ENCODE data around the gene CES5A. TPM values are rescaled to one million over a fixed set of nuclear protein-coding genes. Genes with fewer than 3 reads are reported as not detected.

Gene CES5A
- total and polyA plus RNA-seq, 2 of the 4 experiments (the other 2 are of a cell fraction) = not detected

DNA sequence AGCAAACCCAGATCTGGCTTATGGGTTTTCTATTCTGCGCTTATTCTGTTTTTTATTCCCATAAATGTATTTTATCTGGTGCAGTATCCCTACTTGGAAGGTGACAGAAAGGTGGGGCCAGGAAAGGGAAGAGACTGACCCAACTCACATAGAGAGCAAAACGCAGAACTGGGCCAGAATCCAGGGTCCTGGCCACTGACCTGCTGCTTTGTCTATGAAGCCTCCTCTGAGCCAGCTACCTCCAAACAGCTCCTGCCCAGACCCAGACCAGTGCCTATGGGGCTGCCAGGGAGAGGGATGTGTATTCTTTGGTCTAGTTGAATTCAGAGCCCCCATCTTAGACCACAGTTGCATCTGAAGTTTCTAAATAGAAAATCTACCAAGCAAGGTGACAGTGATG is 36.4 kb upstream of the CES5A start:
- Histone ChIP-seq H3K18ac (ENCODE audit: low read depth, low read length) (no peak overlapping the region), H4K5ac (ENCODE audit: low read depth, low read length) (no peak overlapping the region), H4K8ac (ENCODE audit: low read depth in 2 of 2, low read length in 2 of 2) (no peak overlapping the region), H3K14ac (replicated peaks; ENCODE audit: low read depth, low read length) (no peak overlapping the region), H3K27ac (ENCODE audit: insufficient read depth, low read length) (no peak overlapping the region), H3K9me3 (ENCODE audit: control insufficient read depth, insufficient read depth, low read length) (no peaks in the 10 kb centered on the region), H3K9ac (ENCODE audit: low read depth, low read length) (no peak overlapping the region), H3K23ac (ENCODE audit: low read depth, low read length) (no peak overlapping the region), H2BK5ac (ENCODE audit: low read depth, low read length, poor library complexity, severe bottlenecking) (no peak overlapping the region), H2BK20ac (ENCODE audit: low read depth, low read length) (no peak overlapping the region), H2BK120ac (ENCODE audit: low read depth, low read length) (no peak overlapping the region), H3K4ac (ENCODE audit: low read depth, low read length) (no peak overlapping the region), H3K27me3 (ENCODE audit: control insufficient read depth, insufficient read depth, low read length) (no peaks in the 10 kb centered on the region), H3K4me1 (ENCODE audit: control insufficient read depth, insufficient read depth, low read length) (no peaks in the 10 kb centered on the region), H3K9me1 (ENCODE audit: insufficient read depth, low read length) (no peaks in the 10 kb centered on the region), H2AK5ac (ENCODE audit: low read depth, low read length) (no peak overlapping the region), H3K36me3 (ENCODE audit: control insufficient read depth, insufficient read depth, low read length) (no peaks in the 10 kb centered on the region), H3K4me2 (ENCODE audit: low read depth, low read length) (no peak overlapping the region), H2AK9ac (replicated peaks; ENCODE audit: low read depth, low read length, poor library complexity) (no peak overlapping the region), H3K4me3 (ENCODE audit: insufficient read depth, low read depth, low read length) (no peak overlapping the region), H4K91ac (ENCODE audit: insufficient read depth, low read depth, low read length) (no peak overlapping the region), H2AFZ (replicated peaks; ENCODE audit: low read length, poor library complexity) (no peak overlapping the region), H2BK15ac (ENCODE audit: low read depth, low read length) (no peak overlapping the region), H3K79me1 (ENCODE audit: low read depth in 1 of 2, low read length in 2 of 2) (no peaks in the 10 kb centered on the region), H4K20me1 (ENCODE audit: insufficient read depth, low read length) (no peaks in the 10 kb centered on the region), H3K56ac (ENCODE audit: extremely low read depth, insufficient read depth, low read length) (no peak overlapping the region)
- ChIA-PET CTCF (no interaction called here), POLR2A (ENCODE audit: unreplicated experiment) (no interaction called here)
- dilution Hi-C loops (cut with HindIII; ENCODE audit: low sequenced_read_pairs, unreplicated experiment) (no loop called here), intact Hi-C loops (cut with micrococcal nuclease) (no loop called here), in situ Hi-C loops (cut with MboI; ENCODE audit: low sequenced_read_pairs) (no loop called here)
- WGBS, 2 experiments (ENCODE audit: extremely low coverage in 2 of 2, insufficient read length in 1 of 2) = 60% methylated on average over 1 of the region's 2 CpGs; no CpG with 5 or more reads in 1 of the 2 experiments
- no TSS peak for BruUV-seq (replicated peaks)
- TF ChIP-seq MAFK (IDR thresholded peaks at IDR 0.05; ENCODE audit: low read depth, low read length) (no peak), MAZ (IDR thresholded peaks at IDR 0.05; ENCODE audit: borderline replicate concordance, low read depth, low read length) (no peak), RAD21 (IDR thresholded peaks at IDR 0.05; ENCODE audit: low read length) (no peak), MXI1 (IDR thresholded peaks at IDR 0.05; ENCODE audit: borderline replicate concordance, low read depth, low read length) (no peak), CEBPB (IDR thresholded peaks at IDR 0.05; ENCODE audit: low read depth, low read length) (no peak), POLR2A (IDR thresholded peaks at IDR 0.05; ENCODE audit: low read depth, low read length) (no peak), BHLHE40 (IDR thresholded peaks at IDR 0.05; ENCODE audit: low read depth, low read length) (no peak), RCOR1 (IDR thresholded peaks at IDR 0.05; ENCODE audit: insufficient replicate concordance, low read length) (no peak), SMC3 (IDR thresholded peaks at IDR 0.05; ENCODE audit: low read depth, low read length) (no peak), RFX5 (IDR thresholded peaks at IDR 0.05; ENCODE audit: low read depth, low read length) (no peak), CHD1 (IDR thresholded peaks at IDR 0.05; ENCODE audit: low read depth, low read length) (no peak), FOS (IDR thresholded peaks at IDR 0.05; ENCODE audit: low read depth, low read length) (no peak), NFE2L2 (IDR thresholded peaks at IDR 0.05; ENCODE audit: low read depth, low read length) (no peak)
- TF ChIP-seq, protein P1, sequence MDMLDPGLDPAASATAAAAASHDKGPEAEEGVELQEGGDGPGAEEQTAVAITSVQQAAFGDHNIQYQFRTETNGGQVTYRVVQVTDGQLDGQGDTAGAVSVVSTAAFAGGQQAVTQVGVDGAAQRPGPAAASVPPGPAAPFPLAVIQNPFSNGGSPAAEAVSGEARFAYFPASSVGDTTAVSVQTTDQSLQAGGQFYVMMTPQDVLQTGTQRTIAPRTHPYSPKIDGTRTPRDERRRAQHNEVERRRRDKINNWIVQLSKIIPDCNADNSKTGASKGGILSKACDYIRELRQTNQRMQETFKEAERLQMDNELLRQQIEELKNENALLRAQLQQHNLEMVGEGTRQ (IDR thresholded peaks at IDR 0.05; ENCODE audit: low read depth, low read length) = no peak
- TF ChIP-seq, protein P2, sequence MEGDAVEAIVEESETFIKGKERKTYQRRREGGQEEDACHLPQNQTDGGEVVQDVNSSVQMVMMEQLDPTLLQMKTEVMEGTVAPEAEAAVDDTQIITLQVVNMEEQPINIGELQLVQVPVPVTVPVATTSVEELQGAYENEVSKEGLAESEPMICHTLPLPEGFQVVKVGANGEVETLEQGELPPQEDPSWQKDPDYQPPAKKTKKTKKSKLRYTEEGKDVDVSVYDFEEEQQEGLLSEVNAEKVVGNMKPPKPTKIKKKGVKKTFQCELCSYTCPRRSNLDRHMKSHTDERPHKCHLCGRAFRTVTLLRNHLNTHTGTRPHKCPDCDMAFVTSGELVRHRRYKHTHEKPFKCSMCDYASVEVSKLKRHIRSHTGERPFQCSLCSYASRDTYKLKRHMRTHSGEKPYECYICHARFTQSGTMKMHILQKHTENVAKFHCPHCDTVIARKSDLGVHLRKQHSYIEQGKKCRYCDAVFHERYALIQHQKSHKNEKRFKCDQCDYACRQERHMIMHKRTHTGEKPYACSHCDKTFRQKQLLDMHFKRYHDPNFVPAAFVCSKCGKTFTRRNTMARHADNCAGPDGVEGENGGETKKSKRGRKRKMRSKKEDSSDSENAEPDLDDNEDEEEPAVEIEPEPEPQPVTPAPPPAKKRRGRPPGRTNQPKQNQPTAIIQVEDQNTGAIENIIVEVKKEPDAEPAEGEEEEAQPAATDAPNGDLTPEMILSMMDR (conservative IDR thresholded peaks at IDR 0.05; ENCODE audit: low read depth, low read length) = no peak
- TF ChIP-seq, protein P3, sequence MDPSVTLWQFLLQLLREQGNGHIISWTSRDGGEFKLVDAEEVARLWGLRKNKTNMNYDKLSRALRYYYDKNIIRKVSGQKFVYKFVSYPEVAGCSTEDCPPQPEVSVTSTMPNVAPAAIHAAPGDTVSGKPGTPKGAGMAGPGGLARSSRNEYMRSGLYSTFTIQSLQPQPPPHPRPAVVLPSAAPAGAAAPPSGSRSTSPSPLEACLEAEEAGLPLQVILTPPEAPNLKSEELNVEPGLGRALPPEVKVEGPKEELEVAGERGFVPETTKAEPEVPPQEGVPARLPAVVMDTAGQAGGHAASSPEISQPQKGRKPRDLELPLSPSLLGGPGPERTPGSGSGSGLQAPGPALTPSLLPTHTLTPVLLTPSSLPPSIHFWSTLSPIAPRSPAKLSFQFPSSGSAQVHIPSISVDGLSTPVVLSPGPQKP (IDR thresholded peaks at IDR 0.05; ENCODE audit: borderline replicate concordance, low read depth, low read length) = no peak
- ATAC-seq (ENCODE audit: low read depth) = no peak
- DNase-seq = no peak

All from IMR-90 (cell line).